CD4-positive, alpha-beta T cell treated with Interleukin-17A for 1 hour (primary cell): ENCODE data around the gene SLC4A1AP.
"Not testable (repeated sequence)": the region's sequence is repeated elsewhere in the genome, so short reads cannot be mapped to it uniquely, and the experiment has no call there.

Experiments used
- DNase-seq: peaks from one replicate; pipeline ENCODE4 v3.0.0-alpha.2; 2020

The SLC4A1AP gene, protein sequence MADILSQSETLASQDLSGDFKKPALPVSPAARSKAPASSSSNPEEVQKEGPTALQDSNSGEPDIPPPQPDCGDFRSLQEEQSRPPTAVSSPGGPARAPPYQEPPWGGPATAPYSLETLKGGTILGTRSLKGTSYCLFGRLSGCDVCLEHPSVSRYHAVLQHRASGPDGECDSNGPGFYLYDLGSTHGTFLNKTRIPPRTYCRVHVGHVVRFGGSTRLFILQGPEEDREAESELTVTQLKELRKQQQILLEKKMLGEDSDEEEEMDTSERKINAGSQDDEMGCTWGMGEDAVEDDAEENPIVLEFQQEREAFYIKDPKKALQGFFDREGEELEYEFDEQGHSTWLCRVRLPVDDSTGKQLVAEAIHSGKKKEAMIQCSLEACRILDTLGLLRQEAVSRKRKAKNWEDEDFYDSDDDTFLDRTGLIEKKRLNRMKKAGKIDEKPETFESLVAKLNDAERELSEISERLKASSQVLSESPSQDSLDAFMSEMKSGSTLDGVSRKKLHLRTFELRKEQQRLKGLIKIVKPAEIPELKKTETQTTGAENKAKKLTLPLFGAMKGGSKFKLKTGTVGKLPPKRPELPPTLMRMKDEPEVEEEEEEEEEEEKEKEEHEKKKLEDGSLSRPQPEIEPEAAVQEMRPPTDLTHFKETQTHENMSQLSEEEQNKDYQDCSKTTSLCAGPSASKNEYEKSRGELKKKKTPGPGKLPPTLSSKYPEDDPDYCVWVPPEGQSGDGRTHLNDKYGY

DNA sequence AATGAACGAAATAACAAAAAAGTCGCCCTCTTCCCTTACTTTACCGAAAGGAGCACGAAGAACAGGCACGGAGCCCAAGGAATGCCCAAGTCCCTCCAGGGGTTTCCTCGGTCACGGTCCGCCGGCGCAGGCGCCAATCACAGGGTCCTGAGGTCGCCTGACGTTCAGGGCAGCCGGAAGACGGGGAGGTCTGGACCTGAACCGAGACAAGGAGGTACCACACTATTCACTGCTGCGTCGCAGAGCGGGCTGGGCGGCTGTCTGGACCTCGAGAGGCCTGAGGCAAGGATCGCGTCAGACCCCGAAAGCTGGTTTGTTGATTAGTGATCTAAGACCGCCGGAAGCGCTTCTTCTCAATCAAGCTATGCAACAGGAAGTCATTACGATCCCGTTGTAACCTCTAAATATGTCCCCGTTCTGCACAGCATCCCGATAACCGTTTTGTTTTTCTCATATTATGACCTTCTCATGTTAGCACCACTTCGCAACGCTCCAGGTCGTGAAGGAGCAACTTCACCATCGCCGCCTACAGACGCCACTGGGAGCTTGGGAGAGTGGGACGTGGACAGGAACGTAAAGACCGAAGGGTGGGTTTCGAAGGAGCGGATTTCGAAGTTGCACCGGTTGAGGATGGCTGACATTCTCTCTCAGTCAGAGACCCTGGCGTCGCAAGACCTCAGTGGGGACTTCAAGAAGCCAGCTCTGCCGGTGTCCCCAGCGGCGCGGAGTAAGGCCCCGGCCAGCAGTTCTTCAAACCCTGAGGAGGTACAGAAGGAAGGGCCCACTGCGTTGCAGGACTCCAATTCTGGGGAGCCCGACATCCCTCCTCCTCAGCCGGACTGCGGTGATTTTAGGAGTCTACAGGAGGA lies at the start of gene SLC4A1AP, which contains the start of gene SUPT7L:
TSS of gene SLC4A1AP (plus strand) at position 605 of the 869 bp plus-strand sequence. CDS start at position 631, 26 bp downstream.
TSS of gene SUPT7L (minus strand) at position 330 of the 869 bp plus-strand sequence. CDS start 1,422 bp downstream, outside the sequence.
- peak; percentile 86 for DNase-seq

DNA sequence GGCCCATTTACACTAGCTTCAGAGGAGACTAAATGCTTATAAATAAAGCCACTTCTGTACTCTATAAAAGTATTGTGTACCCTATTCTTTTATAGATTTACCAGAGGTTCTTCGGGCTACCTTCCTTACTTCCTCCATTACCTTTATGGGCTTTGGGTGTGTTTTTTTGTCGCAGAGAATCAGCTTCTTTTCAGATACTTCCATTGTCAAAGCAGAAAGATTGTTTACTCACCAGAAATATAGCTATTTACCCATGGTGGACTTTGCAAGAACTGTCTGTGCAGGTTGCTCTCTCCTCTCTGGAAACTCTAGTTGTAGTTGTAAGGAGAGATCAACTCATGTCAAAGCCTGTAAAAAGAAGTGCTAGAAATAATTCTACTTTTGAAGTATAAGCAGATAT lies 49.7 kb upstream of the SLC4A1AP start:
- no peak for DNase-seq

DNA sequence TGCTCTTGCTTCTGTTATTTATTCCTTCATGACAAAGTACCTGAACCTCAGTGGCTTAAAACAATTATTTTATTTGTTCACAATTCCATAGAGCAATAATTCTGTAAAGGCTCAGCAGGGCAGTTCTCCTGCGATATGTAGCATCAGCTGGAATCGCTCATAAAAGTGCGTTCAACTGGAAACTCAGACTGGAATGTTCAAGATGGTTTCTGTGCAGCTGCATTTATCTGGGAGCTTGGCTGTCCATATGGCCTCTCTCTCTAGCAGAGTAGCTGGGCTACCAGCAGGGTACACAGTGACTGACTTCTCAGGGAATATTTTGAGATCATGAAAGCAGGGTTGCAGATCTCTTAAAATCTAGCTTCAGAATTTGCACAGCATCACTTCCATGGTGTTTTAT lies 48.4 kb upstream of the SLC4A1AP start:
- DNase-seq, result no peak

DNA sequence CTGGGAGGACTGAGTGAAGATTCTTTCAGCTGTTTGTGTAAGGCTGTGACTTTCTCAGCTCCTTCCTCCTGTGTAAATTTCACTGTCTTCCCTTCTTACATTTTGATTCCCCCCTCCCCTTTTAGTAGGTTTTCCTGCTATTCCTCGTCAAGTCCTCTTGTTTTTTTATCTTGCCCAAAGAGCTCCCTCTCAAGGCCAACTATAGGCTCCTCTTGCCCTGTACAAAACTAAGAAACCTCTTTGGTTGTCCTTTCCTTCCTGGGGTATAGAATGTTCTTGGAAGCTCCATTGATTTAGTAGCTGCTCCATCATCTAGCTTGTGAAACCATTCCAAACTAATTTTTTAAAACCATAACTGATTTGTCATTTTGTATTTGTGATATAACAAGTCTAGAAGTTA lies 42.2 kb upstream of the SLC4A1AP start:
- DNase-seq, result no peak

DNA sequence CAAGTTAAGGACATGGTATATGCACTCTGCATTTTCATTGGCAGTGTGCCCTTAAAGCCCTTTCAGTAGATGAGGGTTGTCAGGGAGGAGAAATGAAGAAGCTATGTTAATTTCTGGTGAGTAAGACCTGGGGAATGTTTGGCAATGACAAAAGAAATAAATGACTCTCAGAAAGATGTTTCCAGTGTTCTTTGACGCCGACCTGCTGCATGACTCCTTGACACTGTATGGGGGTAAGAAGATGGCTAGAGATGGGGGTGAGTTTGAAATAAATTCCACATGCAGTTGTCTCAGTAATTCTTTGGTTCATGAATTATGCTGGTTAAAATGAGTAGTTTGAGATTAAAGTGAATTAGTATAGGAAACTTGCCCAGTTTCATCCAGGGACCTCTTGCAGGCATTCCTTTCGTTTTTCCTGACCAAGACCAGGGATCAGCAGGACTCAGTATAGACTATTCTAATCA lies 40.7 kb upstream of the SLC4A1AP start:
- DNase-seq, result no peak

DNA sequence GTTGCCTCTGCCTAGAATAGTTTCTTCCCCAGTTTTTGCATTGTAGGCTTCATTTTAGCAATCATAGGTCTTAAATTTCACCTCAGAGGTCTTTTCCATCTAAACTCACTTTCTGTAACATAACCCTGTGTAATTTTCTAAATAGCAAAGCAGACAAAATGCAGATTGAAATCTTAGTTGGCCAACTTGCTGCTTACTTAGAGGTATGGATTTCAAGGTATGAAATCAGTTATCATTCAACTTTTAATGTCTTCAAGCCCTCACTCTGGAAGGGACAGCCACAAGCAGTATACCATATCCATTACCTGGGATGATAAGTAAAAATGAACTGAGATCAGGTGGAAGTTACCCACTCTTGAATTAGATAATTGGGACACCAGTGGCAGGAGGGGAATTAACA lies 38.7 kb upstream of the SLC4A1AP start:
- DNase-seq, result no peak

DNA sequence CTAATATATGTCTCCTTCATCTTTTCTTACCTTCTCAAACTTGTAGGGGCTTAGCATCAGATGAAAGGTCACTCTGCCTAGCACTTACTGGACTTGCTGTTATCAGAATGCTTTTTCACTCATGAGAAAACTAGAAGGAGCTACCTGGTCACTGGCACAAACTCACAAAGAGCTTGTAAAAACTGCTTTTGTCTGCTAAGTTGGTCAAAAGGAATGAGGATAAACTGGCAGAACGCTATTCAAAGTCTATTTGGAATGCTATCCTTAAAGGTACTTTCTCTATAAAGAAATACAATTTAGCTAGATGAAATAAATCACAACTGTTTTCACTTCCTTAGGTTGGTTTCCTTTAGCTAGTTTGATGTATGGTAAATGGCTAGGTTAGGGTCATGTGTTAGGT lies 37.4 kb upstream of the SLC4A1AP start:
- DNase-seq, result not testable (repeated sequence)

DNA sequence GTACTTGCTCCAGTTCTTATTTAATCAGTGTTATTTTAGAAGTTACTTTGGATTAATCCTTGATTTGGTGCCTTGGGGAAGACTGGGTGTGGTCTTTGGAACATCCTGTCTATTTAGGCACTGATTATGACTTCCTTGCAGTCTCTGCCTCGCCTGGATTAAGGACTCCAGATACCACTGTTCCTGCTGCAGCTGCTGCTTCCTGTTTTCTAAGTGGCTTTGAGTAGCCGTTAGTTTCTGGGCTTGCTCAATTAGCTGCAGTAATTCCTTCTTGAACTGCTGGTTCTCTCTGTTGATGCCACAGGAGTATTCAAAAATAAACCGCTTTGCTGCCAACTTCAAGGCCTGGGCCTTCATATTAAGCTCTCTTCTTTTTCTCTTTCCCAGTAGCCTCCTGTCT lies 36.8 kb upstream of the SLC4A1AP start:
- not testable (repeated sequence) for DNase-seq

DNA sequence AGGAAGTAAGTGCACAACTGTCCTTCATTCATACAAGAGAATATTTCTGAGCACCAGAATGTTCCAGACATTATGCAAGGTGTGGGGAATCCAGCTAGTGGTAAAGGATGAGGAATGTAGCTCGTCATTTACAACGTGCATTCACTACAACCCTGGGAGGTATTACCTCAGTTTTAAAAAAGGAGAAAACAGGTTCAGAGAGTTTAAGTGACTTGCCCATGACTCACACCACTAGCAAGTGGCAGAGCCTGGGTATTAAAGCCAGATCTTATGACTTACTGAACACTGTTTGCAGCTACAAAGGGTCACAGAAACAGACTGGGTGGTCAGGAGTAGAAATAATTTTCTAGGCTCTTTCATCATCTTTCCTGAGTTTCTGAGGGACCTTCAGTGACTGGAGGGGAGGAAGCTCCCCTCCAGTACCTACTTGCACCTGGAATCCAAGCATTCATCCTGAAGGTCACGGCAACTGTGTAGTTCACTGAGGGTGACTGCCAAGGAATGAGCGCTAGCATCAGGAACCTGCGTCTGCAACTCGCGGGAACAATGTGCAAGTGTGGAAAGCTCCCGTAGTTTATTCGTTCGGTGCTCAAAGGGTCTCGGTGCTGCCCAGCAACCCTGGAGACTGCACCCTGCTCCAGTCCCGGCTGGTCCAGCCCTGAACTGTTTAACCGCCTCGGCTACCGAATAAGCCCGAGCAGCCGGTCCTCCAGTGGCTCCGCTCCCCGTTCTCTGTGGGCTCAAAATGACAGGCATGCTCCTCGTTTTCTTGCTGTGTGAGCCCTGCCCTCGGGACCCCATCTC lies 35.5 kb upstream of the SLC4A1AP start:
- no peak for DNase-seq

DNA sequence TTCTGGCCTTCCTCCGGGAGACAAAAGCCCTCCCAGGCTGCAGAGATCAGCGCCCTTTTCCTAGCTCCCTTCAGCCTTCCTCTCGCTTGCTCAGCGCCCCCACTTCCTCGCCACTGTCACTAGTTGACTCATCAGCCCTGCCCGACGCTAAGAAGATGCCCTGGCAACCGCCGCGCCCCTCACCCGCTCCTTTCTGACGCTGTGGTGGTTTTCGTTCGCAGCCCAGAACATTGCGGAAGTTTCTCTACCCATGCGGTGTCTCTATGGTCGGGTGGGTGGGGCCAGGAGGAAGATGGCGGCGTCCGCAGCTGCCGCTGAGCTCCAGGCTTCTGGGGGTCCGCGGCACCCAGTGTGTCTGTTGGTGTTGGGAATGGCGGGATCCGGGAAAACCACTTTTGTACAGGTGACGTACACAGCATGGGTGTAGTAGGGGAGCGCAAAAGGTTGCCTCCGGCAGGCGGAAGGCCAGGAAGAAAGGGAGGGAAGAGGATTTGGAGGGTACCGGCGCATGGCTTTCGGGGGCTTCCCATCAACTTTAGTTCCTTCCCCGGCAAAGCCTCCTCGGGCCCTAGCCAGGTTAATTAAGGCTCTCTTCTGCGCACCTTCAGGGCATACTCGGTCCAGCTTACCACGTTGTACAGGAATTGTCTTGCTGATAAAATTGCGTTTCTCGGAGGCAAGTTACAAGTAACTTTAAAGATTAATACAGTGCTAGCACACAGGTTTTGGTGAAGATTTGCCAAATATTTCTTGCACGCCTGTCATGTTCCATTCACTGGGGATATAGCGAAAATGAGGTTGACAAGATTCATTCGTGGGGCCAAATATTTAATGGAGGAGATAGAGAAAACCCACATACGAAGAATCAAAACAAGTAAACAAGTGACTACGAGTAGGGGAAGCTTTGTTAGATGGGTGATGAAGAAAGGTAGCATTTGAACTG lies 34.7 kb upstream of the SLC4A1AP start, which contains the start of the genes CCDC121 and GPN1:
TSS of gene CCDC121 (minus strand) at position 246 of the 943 bp plus-strand sequence. CDS start 1,213 bp downstream, outside the sequence.
TSS of gene GPN1 (plus strand) at position 284 of the 943 bp plus-strand sequence. CDS start at position 293, 9 bp downstream.
- peak; percentile 94 for DNase-seq

DNA sequence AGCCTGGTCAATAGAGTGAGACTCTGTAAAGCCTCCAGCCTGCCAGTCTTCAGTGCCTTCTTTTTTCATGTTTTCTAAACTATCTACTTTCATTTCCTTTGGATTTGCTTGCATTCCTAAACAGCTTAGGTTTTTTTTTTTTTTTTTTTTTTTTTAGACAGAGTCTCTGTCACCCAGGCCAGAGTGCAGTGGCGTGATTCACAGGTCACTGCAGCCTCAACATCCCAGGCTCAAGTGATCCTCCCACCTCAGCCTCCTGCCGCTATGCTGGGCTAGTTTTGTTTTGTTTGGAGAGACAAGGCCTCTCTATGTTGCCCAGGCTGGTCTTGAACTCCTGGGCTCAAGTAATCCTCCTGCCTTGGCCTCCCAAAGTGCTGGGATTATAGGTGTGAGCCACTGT lies 33.4 kb upstream of the SLC4A1AP start:
- not testable (repeated sequence) for DNase-seq

DNA sequence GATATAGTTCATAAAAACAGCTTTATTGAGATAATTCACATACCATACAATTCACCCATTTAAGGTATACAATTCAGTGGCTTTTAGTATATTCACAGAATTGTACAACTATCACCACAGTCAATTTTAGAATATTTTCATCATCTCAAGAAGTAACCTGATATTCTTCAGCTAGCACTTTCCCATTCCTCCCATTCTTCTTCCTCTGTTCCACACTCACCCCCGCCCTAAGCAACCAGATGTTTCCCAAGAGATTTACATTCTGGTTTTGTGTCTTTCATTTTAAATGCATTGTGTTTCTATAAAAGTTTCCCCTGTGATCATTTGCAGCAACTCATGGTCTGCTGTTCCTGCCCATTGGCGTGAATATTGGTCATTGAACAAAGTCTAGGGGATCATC lies 29.4 kb upstream of the SLC4A1AP start:
- no peak for DNase-seq

DNA sequence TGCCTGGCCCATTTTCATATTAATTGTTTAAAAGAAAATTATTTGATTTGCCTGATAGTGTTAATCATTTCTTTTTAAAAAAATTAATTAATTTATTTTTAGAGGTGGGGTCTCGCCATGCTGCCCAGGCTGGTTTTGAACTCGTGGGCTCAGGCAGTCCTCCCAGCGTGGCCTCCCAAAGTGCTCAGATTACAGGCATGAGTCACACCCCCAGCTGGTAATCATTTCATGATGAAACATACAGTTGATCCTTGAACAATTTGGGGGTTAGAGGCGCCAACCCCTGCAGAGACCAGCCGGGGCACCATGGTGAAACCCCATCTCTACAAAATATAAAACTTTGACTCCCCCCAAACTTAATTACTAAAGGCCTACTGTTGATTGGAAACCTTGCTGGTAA lies 26.9 kb upstream of the SLC4A1AP start:
- DNase-seq, result no peak

DNA sequence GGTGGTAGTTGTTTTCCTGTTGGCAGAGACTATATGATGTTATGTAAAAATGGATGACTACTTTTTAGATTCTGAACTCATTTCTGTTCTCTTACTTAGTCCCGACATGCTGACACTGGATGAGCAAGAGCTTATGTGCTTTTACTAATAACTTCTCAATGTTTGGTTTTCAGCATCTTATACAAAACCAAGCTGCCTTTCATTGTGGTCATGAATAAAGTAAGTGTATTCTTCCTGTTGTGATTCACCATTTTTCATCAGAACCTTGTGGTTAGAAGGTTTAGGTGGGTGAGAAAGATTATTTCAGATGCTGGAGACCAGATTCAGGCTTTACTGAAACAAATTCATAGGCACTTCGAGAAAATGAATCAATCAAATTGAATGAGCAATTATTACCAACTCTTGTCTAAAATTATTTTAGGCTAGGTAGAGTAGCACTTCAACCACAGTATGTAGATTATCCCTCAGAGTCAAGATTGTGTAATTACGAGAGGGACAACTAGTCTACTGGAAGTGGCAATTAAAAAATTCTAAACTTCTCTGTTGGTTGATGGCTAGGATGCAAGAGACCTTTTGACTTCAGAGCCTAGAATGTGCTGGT lies 25.6 kb upstream of the SLC4A1AP start:
- peak; percentile 20 for DNase-seq

DNA sequence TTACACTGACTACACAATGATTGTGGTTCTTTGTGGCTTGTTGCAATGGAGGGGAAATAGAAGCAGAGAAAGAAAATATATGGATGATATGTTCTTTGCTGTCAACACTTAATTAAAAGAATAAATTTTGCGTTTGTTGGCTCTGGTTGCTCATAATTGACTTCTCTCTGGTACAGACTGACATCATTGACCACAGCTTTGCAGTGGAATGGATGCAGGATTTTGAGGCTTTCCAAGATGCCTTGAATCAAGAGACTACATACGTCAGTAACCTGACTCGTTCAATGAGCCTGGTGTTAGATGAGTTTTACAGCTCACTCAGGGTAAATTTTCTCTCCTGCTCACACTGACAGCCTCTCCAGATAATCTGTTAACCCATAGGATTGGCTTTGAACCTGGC lies 25.0 kb upstream of the SLC4A1AP start:
- DNase-seq, result no peak

DNA sequence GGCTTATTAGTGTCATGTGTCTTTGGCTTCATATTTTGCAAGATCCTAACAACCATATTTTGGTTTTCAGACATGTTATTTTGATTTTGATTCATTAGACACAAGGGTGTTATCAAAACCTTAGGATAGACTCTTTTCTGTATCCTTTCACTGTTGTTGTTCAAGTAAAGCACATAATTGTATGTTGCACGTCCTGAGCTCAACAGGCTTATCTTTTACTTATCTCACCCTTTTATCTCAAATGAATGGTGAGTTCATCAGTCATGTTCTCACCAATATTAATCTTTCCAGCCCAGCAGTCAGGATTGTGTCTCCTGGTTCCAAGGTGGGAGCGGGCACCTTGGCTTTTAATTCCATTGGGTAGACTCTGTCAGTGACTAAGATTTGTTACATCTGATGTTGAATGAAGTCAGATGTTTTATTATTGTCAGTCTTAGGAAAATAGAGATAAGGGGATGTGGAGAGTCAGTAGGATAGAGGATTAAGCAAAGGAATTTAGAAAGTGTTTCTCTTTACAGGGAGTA lies 22.9 kb upstream of the SLC4A1AP start:
- no peak for DNase-seq

DNA sequence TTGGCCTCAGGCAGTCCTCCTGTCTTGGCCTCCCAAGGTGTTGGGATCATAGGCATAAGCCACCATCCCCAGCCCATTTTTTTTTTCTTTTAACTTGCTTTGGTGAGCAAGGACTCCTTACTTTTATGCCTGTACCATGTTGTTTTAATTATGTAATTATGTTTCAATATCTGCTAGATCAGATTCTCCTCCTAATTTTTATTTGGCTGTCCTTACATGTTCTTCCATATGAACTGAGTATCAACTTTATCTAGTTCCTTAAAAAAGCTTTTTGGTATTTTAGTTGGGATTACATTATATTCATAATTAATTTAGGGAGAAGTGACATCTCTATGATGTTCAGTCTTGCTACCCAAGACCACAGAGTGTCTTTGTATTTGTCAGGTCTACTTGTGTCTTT lies 18.5 kb upstream of the SLC4A1AP start:
- DNase-seq, result no peak

DNA sequence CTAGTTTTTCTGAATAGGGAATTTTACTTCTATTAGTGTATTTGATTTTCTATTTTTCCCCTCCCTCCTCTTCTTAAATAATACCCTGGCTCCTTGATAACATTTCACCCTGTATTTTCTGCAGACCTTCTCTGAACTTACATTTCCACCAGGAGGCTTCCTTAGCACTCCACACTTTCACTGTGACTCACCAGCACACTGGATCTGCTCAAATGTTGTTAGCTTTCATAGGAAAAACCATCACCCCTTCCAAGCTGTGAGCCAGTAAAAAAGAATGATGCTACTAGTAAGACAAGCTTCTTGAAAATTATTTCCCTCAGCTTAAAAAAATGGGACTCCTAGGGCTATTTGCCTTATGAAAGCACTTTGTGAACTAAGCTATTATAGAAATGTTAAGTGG lies 16.4 kb upstream of the SLC4A1AP start:
- no peak for DNase-seq

DNA sequence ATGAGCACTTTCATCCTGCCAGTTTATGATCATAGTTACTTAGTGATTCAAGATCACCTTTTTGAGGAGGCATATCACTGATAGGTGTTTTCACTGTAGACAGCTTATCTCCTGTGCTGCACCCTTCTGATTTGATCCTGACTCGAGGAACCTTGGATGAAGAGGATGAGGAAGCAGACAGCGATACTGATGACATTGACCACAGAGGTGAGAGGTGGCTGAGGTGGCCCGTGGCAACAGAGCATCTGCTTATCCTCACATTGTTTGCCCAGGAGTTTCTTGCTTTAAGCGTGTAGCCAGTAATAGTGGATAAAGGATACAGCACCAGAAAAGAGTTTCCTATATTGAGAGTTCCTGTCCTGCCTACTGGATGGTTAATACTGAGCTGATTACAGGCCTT lies 16.0 kb upstream of the SLC4A1AP start:
- DNase-seq, result no peak

DNA sequence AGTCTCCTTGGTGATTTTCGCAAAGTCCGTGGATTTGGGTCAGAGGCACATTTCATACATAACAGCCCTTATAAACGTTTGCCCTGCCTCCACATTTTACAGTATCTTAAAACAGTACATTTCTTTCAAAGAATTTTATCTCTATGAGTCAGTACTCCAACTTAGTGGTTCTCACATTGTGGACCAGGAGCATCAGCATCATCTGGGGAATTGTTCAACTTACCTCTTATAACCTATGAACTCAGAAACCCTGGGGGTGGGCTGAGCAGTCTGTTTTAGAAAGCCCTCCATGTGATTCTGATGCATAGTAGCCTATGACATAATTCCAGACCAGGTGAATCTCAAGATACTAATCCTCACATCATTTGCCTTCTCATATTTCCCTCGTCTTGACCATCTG lies 12.6 kb upstream of the SLC4A1AP start:
- no peak for DNase-seq
